Jurkat, Clone E6-1 (cell line): ENCODE data around the gene TMEM25. TPM values are rescaled to one million over a fixed set of nuclear protein-coding genes. Genes with fewer than 3 reads are reported as not detected.
"Not testable (repeated sequence)": the region's sequence is repeated elsewhere in the genome, so short reads cannot be mapped to it uniquely, and the experiment has no call there.

Experiments used
- DNase-seq: peaks from one replicate; pipeline ENCODE4 v3.0.0-alpha.2; 2011; ENCODE audit warnings: low read depth, low spot score
- H3K4me3 ChIP-seq: 2 replicates; pipeline ENCODE4 v1.5.1; 2011; ENCODE audit warnings: mild to moderate bottlenecking, low read length, control low read depth, moderate library complexity
- polyA plus RNA-seq: library from polyadenylated mRNA; unstranded; fragments of >200 nt; gene quantifications from one replicate; pipeline ENCODE4 v1.2.1, GENCODE V29; 2012; ENCODE audit warnings: missing spikeins; ENCODE audit not compliant: insufficient read length, insufficient read depth

Gene TMEM25
- 11.4 TPM for polyA plus RNA-seq

DNA sequence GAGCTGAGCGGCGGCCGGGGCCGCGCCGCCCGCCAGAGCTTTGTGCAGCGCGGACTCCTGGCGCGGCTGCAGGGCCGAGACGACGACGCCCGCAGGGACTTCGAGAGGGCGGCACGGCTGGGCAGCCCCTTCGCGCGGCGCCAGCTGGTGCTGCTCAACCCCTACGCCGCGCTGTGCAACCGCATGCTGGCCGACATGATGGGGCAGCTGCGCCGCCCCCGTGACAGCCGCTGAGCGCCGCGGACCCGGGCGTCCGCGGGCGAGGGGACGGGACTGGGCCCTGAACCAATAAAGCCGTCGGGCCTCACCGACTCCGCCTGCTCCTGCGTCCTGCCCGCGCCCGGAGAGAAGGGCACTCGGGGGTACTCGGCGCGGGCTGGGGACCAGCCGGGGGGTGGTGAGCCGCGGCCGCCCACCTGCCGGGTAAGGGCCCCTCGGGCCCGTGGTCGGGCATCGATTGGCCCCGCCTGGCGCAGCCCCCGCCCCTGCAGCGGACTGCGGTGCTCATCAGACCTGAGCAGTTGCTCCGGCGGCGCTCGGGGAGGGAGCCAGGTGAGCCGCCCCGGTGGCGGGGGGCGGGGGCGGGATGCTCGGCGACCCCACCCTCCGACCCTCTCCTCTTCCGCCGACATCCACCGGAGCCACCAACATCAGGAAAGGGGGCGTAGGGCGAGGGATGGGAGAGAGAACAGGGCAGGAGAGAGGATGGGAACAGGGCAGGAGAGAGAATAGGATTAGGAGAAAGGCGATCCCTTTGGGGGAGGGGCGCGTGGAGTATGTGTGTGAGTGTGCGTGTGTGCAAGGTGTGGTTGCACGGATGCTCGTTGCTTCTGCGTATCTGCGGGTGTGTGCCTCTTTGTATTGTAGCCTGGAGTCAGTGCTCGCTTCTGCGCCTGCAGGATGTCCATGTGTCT lies at the start of gene TMEM25:
Gene TMEM25 (plus strand): TSS at position 510 of the 914 bp plus-strand sequence. CDS start 610 bp downstream, outside the sequence.
- DNase-seq, result peak; percentile 49
- peak within 1 kb of the TSS; percentile 71 for H3K4me3 ChIP-seq

DNA sequence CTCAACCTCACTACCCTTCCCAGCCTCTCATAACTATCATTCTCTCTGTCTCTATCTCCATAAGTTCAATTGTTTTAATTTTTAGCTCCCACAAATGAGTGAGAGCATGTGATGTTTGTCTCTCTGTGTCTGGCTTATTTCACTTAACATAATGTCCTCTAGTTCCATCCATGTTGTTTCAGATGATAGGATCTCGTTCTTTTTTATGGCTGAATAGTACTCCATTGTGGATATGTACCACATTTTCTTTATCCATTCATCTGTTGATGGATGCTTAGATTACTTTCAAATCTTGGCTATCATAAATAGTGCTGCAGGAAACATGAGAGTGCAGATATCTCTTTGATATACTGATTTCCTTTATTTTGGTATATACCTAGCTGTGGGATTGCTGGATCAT lies 49.8 kb upstream of the TMEM25 start:
- not testable (repeated sequence) for DNase-seq

DNA sequence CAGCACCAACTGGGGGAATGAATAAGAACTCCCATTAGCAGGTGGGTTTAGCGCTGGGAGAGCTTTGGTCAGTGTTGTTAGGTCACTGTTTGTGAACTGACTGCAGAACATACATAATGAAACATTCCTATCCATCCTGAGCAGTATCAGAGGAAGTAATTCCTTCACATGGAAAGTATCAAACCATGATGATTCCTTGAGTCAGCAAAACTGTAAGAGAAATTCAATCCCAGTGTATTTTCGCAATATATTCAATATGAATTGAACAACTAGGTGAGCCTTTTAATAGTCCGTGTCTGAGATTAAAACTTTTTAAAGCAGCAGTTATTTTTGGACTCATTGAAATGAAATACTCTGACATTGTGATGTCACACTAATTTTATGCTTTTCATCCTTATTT lies 46.6 kb upstream of the TMEM25 start:
- DNase-seq, result no peak
- H3K4me3 ChIP-seq, result no peak overlapping the region

More for the DNA sequence above, 49.8 kb upstream of the TMEM25 start:
- H3K4me3 ChIP-seq, result not testable (repeated sequence)

DNA sequence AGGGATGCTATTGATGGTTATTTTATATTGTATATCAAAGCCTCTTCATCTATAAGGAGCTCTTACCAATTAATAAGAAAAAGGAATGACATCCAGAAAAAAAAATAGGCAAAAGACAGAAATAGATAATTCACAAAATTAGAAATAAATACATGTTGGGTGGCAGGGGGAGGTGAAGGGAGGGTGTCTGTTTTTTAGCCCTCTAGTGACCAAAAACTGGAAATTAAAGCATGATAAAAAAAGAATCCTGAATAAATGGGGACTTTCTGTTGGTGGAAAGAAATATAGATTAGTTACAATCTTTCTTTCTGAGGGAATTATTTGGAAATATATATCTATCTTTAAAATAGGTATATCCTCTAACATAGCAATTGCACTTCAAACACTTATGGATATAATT lies 45.7 kb upstream of the TMEM25 start:
- peak; percentile 21 for DNase-seq

DNA sequence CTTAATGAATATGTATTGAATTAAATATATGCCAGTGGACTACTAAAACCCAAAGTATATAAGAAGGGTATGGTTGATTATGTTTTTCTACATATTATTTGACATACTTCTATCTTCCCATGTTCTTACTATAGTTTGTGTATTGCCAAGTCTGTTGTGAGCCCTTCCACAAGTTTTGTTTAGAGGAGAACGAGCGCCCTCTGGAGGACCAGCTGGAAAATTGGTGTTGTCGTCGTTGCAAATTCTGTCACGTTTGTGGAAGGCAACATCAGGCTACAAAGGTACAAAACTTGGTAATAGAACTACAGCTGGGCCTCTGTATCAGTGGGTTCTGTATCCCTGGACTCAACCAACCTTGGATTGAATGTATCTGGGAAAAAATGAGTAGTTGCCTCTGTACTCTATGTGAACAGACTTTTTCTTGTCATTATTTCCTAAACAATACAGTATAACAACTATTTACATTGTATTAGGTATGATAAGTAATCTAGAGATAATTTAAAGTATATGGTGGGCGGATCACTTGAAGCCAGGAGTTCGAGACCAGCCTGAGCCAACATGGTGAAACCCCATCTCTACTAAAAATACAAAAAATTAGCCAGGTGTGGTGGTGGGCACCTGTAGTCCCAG lies 42.4 kb upstream of the TMEM25 start:
- DNase-seq, result peak; percentile 78
- H3K4me3 ChIP-seq, result no peak overlapping the region

More for the DNA sequence above, 45.7 kb upstream of the TMEM25 start:
- no peak overlapping the region for H3K4me3 ChIP-seq

DNA sequence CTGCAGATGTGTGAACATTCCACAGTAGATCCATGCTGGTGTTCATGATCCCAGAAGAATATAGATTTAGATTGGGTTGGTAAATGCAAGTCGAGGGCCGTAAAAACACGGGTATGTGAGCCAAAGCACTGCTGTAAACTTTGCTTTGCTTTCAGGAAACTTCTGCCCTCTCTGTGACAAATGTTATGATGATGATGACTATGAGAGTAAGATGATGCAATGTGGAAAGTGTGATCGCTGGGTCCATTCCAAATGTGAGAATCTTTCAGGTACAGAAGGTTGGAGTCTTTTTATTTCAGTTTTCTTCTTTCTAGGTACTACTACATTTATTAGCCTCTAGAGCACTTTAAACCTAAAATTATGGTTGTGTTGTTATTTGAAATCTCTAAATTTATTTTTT lies 40.0 kb upstream of the TMEM25 start:
- DNase-seq, result no peak
- no peak overlapping the region for H3K4me3 ChIP-seq

DNA sequence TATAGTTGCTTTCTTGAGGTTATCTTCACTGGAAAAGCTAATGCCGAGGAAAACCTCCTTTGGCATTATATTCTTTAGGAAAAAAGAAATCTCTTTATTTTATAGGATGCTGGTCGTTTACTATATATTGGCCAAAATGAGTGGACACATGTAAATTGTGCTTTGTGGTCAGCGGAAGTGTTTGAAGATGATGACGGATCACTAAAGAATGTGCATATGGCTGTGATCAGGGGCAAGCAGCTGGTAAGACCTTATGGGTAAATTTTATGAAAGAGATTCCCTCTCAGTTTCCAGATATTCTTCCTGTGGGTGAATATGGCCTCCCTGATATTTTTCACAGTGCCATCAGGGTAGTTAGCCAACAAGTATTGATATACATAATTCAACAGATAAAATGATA lies 33.2 kb upstream of the TMEM25 start:
- no peak for DNase-seq

DNA sequence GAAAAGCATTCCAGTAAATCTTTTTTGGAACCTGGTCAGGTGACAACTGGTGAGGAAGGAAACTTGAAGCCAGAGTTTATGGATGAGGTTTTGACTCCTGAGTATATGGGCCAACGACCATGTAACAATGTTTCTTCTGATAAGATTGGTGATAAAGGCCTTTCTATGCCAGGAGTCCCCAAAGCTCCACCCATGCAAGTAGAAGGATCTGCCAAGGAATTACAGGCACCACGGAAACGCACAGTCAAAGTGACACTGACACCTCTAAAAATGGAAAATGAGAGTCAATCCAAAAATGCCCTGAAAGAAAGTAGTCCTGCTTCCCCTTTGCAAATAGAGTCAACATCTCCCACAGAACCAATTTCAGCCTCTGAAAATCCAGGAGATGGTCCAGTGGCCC lies 27.8 kb upstream of the TMEM25 start:
- H3K4me3 ChIP-seq, result no peak overlapping the region

More for the DNA sequence above, 33.2 kb upstream of the TMEM25 start:
- H3K4me3 ChIP-seq, result no peak overlapping the region

DNA sequence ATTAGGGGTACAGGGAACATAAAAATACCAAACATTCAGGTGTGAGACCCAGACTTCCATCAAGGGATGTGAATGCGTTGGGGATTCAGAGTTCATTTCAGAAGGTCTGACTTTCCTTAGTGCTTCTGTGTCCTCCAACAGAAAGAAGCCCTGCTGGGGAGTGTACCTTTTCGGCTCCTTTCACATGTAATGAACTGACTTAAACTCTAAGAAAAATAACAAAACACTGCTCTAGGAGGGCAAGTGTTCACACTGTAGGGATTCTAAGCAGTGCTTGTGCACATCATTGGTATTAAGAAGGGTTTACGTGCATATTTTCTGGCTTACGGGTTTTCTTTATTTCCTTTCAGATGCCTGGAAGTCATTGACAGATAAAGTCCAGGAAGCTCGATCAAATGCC lies 19.4 kb upstream of the TMEM25 start:
- no peak overlapping the region for H3K4me3 ChIP-seq
- DNase-seq, result no peak

More for the DNA sequence above, 27.8 kb upstream of the TMEM25 start:
- no peak for DNase-seq

DNA sequence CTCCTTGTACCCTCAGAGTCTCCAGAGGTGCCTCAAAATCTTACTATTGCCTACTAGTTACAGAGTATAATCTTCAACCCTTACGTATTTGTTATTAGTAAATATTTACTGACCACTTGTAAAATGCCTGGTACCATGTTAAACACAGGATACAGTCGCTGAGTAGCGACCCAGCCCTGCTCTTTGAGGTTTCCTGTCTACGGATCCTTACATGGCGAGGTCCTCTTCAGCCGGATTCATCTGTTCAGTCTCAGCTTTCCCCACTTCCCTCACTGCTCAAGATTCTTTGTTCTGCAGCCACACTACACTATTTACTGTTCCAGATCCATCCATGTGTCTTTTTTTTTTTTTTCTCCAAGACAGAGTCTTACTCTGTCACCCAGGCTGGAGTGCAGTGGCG lies 16.9 kb upstream of the TMEM25 start:
- DNase-seq, result no peak

DNA sequence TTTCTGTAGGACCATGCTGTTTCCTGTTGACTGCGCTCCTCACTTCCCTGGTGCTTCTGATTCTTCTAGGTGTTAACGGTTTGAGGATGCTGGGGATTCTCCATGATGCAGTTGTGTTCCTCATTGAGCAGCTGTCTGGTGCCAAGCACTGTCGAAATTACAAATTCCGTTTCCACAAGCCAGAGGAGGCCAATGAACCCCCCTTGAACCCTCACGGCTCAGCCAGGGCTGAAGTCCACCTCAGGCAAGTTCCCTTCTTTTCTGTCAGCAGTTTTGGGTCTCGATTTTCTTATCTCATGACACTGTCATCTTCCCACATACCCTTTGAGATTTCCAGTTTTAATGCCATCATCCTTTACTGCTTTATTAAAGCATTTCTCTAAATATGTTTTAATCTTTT lies 11.4 kb upstream of the TMEM25 start:
- no peak overlapping the region for H3K4me3 ChIP-seq
- no peak for DNase-seq

More for the DNA sequence above, 16.9 kb upstream of the TMEM25 start:
- H3K4me3 ChIP-seq, result no peak overlapping the region

DNA sequence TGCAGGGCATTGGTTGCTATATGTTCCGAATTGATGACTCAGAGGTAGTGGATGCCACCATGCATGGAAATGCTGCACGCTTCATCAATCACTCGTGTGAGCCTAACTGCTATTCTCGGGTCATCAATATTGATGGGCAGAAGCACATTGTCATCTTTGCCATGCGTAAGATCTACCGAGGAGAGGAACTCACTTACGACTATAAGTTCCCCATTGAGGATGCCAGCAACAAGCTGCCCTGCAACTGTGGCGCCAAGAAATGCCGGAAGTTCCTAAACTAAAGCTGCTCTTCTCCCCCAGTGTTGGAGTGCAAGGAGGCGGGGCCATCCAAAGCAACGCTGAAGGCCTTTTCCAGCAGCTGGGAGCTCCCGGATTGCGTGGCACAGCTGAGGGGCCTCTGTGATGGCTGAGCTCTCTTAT lies 9.1 kb upstream of the TMEM25 start:
- H3K4me3 ChIP-seq, result no peak overlapping the region

DNA sequence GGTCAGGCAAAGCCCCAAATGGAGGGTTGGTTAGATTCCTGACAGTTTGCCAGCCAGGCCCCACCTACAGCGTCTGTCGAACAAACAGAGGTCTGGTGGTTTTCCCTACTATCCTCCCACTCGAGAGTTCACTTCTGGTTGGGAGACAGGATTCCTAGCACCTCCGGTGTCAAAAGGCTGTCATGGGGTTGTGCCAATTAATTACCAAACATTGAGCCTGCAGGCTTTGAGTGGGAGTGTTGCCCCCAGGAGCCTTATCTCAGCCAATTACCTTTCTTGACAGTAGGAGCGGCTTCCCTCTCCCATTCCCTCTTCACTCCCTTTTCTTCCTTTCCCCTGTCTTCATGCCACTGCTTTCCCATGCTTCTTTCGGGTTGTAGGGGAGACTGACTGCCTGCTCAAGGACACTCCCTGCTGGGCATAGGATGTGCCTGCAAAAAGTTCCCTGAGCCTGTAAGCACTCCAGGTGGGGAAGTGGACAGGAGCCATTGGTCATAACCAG lies 8.4 kb upstream of the TMEM25 start:
- no peak overlapping the region for H3K4me3 ChIP-seq
- no peak for DNase-seq

More for the DNA sequence above, 9.1 kb upstream of the TMEM25 start:
- DNase-seq, result no peak

DNA sequence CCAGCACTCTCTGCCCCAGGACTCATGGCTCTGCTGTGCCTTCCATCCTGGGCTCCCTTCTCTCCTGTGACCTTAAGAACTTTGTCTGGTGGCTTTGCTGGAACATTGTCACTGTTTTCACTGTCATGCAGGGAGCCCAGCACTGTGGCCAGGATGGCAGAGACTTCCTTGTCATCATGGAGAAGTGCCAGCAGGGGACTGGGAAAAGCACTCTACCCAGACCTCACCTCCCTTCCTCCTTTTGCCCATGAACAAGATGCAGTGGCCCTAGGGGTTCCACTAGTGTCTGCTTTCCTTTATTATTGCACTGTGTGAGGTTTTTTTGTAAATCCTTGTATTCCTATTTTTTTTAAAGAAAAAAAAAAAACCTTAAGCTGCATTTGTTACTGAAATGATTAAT lies 6.6 kb upstream of the TMEM25 start:
- H3K4me3 ChIP-seq, result no peak overlapping the region
- no peak for DNase-seq

DNA sequence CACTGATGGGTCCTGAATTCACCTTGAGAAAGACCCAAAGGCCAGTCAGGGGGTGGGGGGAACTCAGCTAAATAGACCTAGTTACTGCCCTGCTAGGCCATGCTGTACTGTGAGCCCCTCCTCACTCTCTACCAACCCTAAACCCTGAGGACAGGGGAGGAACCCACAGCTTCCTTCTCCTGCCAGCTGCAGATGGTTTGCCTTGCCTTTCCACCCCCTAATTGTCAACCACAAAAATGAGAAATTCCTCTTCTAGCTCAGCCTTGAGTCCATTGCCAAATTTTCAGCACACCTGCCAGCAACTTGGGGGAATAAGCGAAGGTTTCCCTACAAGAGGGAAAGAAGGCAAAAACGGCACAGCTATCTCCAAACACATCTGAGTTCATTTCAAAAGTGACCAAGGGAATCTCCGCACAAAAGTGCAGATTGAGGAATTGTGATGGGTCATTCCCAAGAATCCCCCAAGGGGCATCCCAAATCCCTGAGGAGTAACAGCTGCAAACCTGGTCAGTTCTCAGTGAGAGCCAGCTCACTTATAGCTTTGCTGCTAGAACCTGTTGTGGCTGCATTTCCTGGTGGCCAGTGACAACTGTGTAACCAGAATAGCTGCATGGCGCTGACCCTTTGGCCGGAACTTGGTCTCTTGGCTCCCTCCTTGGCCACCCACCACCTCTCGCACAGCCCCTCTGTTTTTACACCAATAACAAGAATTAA lies 6.1 kb upstream of the TMEM25 start:
- peak; percentile 56 for DNase-seq
- H3K4me3 ChIP-seq, result no peak overlapping the region

DNA sequence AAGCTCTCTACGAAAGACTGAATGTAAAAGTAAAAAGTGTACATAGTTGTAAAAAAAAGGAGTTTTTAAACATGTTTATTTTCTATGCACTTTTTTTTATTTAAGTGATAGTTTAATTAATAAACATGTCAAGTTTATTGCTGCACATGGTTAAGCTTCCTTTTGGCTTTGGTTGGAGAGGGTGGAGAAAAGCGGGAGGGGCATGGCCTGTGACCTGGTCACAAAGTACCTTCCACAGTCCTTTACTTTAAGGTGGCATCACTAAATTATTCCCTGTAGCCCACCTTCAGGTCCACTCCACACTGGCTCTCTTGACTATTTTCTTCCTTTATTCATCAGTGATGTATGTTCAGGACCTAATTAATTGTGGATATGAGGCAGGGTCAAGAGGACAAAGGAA lies 4.3 kb upstream of the TMEM25 start:
- H3K4me3 ChIP-seq, result no peak overlapping the region
- no peak for DNase-seq

DNA sequence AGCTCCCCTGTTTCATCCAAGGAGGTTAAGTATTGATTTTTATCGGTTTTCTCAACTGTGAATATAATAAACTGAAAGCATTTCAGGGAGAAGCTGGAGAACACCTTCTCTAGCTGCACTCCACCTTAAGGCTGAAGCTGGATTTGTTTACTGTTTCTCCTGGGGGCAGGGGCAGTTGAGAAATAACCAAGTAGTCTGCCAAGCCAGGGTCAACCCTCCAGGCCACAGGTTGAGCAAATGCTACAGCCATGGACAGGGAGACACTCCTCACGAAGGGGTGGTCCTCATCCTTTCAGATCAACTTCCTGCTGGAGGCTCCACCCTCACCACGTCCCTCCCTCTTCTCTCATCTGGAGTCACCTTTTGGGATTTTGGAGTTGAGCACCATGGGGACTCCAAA lies 3.9 kb upstream of the TMEM25 start, which contains the start of gene TTC36:
Gene TTC36 (plus strand): TSS at position 366 of the 400 bp plus-strand sequence. CDS start 21 bp downstream, at position 387.
- no peak within 1 kb of the TSS for H3K4me3 ChIP-seq
- no peak for DNase-seq

DNA sequence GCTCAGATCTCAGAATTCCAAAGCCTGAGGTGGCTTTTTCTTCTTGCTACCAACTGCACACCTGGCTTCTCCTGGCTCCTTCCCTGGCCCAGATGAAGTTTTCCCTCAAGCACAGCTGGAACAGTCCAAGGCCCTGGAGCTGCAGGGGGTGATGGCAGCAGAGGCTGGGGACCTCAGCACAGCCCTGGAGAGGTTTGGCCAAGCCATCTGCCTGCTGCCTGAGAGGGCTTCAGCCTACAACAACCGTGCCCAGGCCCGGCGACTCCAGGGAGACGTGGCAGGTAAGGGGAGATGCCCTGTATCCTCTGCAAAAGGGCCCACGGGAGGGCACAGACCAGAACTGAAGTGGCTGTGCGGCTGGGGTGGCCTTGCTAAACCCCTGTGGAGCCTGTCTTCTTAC lies 2.5 kb upstream of the TMEM25 start:
- no peak overlapping the region for H3K4me3 ChIP-seq
- no peak for DNase-seq

DNA sequence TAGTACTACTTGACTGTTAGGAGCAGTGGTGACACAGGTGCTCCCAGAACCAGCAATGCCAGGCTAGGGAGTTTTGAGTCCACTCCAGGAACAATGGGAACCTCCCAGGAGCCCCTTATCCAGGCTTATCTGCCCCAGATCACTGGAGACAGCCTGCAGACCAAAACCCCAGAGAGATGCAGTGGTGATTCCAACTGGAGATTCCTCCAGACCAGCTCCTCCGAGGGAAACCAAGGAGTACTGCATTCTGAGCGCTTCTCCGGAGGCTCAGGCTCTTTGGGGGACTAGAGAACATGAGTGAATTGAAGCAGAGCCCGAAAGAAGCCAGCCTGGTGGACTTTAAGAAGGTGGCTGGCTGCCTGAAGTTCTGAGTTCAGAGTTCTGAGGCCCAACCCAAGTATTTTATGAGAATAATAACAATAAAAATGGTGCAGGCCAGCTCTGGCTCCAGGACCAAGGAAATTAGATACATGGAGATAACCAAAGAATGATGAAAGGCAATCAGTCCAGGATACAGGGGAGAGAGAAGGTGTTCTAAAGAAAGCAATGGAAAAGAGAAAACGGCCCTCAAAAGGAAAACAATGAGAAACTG lies 1.3 kb upstream of the TMEM25 start:
- no peak for DNase-seq
- H3K4me3 ChIP-seq, result peak overlapping the region; percentile 71
